Measurements from ENCODE around the gene ZNF844. TPM values are rescaled to one million over a fixed set of nuclear protein-coding genes. Genes with fewer than 3 reads are reported as not detected.

Gene ZNF844
- total and polyA plus RNA-seq, 2 of the 8 experiments (the other 6 are each of a cell fraction or from before 2014, with no cell fraction given): 3.1 to 9.8 TPM

Small RNA genes lying within 50 kb of the gene (small RNA-seq; reads per million reads assigned to genes)
- gene RF00019 (ENCODE audit: insufficient read depth) (not detected), gene RNA5SP465 (ENCODE audit: insufficient read depth) (not detected), gene RNA5SP466 (ENCODE audit: insufficient read depth) (not detected), gene RNA5SP467 (ENCODE audit: insufficient read depth) (not detected)

Other genes starting within 250 kb of the ZNF844 start
- gene ZNF439, start 216.0 kb upstream of the ZNF844 start, total RNA-seq (2021; fragmentation: NEBNext Ultra II Directional; extraction: Animal tissue kit (Norgen Biotek cat#: 25700)): 0.17 TPM in 1 of 2 replicates, not detected in the other
- 0.05 and 0.09 TPM in 2 replicates for gene ZNF439, start 216.0 kb upstream of the ZNF844 start, polyA plus RNA-seq (2011; rRNA removed)
- gene ZNF69, start 176.9 kb upstream of the ZNF844 start, total RNA-seq (2021; fragmentation: NEBNext Ultra II Directional; extraction: Animal tissue kit (Norgen Biotek cat#: 25700)): 21.2 and 22.8 TPM in 2 replicates
- gene ZNF69, start 176.9 kb upstream of the ZNF844 start, polyA plus RNA-seq (2011; rRNA removed): 5.6 and 6.3 TPM in 2 replicates
- gene ZNF700, start 139.6 kb upstream of the ZNF844 start, total RNA-seq (2021; fragmentation: NEBNext Ultra II Directional; extraction: Animal tissue kit (Norgen Biotek cat#: 25700)): 9.4 and 10.5 TPM in 2 replicates
- 1.5 and 3.0 TPM in 2 replicates for gene ZNF700, start 139.6 kb upstream of the ZNF844 start, polyA plus RNA-seq (2011; rRNA removed)
- gene ZNF763, start 99.7 kb upstream of the ZNF844 start, total RNA-seq (2021; fragmentation: NEBNext Ultra II Directional; extraction: Animal tissue kit (Norgen Biotek cat#: 25700)): 1.7 TPM in 2 replicates
- gene ZNF763, start 99.7 kb upstream of the ZNF844 start, polyA plus RNA-seq (2011; rRNA removed): 0.39 and 0.46 TPM in 2 replicates
- gene ZNF433, start 29.1 kb upstream of the ZNF844 start, total RNA-seq (2021; fragmentation: NEBNext Ultra II Directional; extraction: Animal tissue kit (Norgen Biotek cat#: 25700)): 1.4 and 1.8 TPM in 2 replicates
- gene ZNF433, start 29.1 kb upstream of the ZNF844 start, polyA plus RNA-seq (2011; rRNA removed): 0.68 and 0.71 TPM in 2 replicates
- 9.1 and 9.5 TPM in 2 replicates for gene ZNF878, start 11.8 kb upstream of the ZNF844 start, total RNA-seq (2021; fragmentation: NEBNext Ultra II Directional; extraction: Animal tissue kit (Norgen Biotek cat#: 25700))
- 0.57 and 0.91 TPM in 2 replicates for gene ZNF878, start 11.8 kb upstream of the ZNF844 start, polyA plus RNA-seq (2011; rRNA removed)
- 7.4 and 9.0 TPM in 2 replicates for gene ZNF20, start 75.6 kb downstream of the ZNF844 start, total RNA-seq (2021; fragmentation: NEBNext Ultra II Directional; extraction: Animal tissue kit (Norgen Biotek cat#: 25700))
- 0.75 and 1.6 TPM in 2 replicates for gene ZNF20, start 75.6 kb downstream of the ZNF844 start, polyA plus RNA-seq (2011; rRNA removed)
- 23.3 and 26.8 TPM in 2 replicates for gene ZNF625, start 92.0 kb downstream of the ZNF844 start, total RNA-seq (2021; fragmentation: NEBNext Ultra II Directional; extraction: Animal tissue kit (Norgen Biotek cat#: 25700))
- gene ZNF625, start 92.0 kb downstream of the ZNF844 start, polyA plus RNA-seq (2011; rRNA removed): 2.3 and 2.5 TPM in 2 replicates
- 6.9 and 9.9 TPM in 2 replicates for gene ZNF136, start 98.4 kb downstream of the ZNF844 start, total RNA-seq (2021; fragmentation: NEBNext Ultra II Directional; extraction: Animal tissue kit (Norgen Biotek cat#: 25700))
- gene ZNF136, start 98.4 kb downstream of the ZNF844 start, polyA plus RNA-seq (2011; rRNA removed): 0.85 and 1.6 TPM in 2 replicates
- 2.8 and 3.2 TPM in 2 replicates for gene ZNF44, start 230.2 kb downstream of the ZNF844 start, total RNA-seq (2021; fragmentation: NEBNext Ultra II Directional; extraction: Animal tissue kit (Norgen Biotek cat#: 25700))
- 0.72 and 1.3 TPM in 2 replicates for gene ZNF44, start 230.2 kb downstream of the ZNF844 start, polyA plus RNA-seq (2011; rRNA removed)

Data from H1 (cell line).